HG02610 (cell line): ENCODE results near the gene SRGAP3.

ENCODE experiments used
- ATAC-seq: cut with Tn5 transposase; IDR thresholded peaks from one replicate; pipeline ENCODE4 v1.9.1; 2021; ENCODE audit warnings: mild to moderate bottlenecking, moderate library complexity; ENCODE audit not compliant: unreplicated experiment

SRGAP3 gene

DNA sequence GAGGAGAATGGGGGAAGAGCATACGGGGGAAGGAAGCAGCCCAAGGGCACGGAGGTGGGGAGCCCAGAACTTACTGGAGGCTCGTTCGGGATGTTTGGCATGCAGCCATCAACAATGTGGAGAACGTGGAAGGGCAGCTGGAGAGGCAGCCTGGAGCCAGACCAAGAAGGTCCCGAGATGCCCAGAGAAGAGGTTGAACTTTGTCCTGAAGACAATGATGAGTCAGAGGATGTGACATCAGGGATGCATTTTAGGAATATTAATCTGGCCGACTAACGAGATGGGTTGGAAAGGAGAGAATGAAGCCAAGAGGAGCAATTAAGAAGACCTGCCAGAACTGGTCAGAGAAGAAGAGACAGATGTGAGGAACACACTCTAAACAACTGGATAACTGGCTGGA, 98.2 kb downstream of the SRGAP3 start:
- no peak for ATAC-seq

DNA sequence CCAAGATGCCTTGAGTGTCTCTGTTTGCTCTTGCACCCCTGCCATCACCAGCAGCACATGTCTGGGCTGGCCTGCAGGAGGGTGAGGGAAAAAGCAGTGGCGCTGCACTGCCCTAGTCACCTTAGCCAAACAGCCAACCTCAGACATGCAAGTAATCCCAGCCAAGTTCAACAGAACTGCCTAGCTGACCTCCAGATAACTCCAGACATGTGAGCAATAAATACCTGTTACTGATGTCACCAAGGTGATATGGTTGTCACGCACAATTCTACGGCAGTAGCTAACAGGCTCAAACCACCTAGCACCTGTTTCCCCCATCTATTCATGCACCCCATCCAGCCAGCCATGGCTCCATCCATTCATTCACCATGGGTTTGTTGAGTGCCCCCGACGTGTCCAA, 99.9 kb downstream of the SRGAP3 start:
- no peak for ATAC-seq

DNA sequence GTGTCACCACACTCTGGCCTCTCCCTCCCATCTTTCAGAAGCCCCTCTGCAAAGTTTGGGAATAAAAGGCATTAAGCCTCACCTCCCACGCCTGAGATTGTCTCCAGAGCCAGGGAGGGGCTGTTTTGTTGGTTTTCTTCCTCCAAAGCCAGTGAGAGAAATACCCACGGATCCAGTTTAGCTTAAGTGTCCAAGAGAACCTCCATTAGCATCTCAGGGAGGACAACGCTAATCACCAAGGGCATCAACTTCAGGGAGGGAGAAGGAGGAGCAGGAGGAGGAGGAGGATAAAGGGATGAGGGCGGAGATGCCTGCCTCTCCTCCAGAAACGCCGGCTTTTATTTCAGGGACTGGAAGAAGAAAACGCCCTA, 101.6 kb downstream of the SRGAP3 start:
- ATAC-seq = no peak

DNA sequence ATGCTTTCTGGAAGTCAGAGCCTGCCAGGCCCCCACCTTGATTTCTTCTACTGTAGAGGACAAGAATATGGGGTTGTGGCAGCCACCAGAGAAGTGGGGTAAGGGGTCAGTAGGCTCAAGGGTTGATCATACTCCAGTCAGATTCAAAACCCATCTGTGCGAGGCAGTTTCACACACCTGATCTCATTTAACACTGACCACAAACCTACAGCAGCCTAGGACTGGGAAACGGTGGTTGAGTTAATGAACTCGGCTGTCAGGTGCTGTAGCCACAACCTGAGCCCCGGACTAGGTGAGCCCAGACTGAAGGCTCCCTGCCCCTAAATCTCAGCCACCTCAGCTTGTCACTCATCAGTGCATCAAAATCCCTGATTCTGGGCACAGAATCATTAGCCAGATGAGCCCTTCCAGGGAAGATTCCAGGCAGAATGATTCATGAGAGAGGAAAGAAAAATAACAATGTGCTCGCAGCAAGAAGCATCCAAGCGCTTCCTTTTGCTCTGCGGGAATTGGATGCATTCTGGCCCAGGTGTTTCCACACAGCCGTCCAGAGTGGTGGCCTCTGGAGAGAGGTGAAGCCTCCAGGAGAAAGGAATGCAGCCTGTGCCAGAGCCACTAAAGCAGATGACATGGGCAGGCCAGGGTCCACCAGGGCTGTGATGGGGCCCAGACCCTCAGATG, 102.1 kb downstream of the SRGAP3 start:
- ATAC-seq = peak; percentile 59

DNA sequence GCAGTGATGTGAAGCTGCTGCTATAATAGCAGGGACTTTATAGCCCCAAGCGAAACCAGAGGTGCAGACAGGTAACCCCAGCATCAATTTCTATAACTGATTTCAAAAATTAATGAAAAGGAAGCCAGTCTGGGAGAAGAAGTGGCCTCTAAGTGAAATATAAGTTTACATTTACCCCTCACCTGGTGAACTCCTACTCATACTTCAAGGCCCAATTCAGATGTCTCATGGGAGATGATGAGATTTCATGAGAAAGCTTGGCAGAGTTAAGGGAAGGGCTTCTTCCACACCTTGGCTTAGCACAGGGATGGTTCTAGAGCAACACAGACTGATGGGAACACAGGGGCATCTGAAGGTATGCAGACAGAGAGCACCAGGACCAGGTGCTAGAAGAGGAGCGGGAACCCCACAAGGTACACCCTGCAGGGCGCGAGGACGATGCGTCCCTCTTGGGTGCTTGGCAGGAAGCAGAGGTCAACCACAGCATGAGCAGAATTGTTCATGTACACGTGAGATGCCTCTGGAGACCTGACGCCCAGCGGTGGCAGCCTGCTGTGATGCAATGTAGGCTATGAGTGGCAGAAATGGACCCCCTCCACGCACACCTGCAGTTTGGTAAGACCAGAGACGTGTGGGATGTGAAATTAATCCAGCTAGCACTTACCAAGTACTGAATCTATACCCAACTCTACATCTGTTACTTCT, 102.9 kb downstream of the SRGAP3 start:
- ATAC-seq = peak; percentile 73

DNA sequence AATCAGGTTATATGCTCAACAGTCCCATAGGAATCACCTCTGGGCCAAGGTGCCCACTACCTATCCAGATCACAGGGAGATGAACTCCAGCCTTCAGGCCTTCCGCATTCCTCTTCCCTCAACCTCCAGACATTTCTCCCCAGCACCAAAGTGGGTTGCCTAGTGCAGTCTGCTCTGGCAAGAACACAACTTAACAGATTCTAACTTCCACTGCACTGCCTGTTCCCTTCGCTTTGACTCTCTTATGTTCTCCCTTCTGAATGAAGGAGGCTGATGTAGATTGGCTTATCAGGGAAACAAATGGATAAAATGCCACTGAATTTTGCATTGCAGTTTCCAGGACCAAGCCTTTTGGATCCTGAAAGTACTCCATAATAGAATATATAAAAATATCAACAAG, 106.3 kb downstream of the SRGAP3 start:
- no peak for ATAC-seq

DNA sequence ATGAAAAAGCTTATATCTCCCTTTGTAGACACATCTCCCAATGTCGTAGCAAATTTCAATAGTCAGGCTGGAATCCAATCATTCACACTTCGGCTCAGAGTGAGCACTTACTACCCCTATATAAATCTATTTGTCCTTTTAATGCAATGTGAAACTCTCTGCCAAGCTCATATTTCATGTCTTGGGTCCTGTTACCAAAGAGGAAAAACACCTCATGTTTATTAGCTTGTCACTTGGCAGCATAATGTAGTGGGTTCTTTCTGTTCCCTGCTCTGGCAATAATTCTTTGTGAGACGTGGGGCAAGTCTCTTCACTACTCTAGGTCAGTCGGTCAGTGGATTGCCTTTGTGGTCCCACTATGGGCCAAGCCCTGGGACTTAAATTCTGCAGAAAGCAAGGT, 107.1 kb downstream of the SRGAP3 start:
- no peak for ATAC-seq

DNA sequence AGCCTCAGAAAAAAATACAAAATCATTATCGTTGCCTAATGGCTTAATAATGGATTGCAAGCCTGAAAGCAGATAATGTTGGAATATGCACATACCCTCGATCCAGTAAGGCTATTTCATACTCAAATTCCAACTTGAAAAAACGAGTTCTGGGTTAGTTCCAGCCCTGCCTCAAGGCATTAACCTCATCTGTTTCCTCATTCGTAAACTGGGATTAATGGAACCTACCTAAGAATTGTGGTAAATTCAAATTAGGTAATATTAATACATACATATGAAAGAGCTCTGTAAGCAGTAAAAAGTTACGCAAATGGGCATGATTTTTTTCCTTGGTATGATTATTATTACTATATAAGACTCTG, 107.5 kb downstream of the SRGAP3 start:
- no peak for ATAC-seq

DNA sequence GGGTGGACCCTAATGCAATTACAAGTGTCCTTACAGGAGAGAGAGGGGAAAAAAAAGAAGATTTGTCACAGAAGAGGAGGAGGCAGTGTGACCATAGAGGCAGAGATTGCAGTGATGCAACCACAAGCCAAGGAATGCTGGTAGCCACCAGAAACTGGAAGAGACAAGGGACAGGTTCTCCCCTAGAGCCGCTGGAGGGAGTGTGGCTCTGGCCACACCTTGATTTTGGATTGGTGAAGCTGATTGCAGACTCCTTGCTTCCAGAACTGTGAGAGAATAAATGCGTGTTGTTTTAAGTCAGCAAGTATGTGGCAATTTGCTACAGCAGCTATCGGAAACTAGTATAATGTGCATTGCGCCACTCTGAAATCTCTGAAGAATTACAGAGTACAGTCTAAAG, 110.1 kb downstream of the SRGAP3 start:
- no peak for ATAC-seq

DNA sequence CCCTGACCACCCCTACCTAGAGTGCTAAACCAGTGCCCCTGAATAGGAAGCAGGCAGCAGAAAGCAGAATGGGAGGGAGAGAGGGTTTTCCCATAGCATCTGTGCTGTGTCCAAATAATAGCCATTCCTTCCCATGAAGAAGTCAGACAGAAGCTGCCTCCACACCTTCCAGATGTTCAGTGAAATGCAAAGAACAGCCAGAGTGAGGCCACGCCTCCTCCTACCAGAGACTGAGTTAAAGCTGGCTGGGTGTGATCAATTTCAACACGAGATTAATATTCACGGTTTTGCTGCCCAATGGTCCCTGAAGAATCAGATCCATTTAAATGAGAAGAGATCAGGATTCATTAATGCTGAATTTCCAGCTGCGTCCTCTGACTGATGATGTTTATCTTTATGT, 111.8 kb downstream of the SRGAP3 start:
- ATAC-seq = no peak

DNA sequence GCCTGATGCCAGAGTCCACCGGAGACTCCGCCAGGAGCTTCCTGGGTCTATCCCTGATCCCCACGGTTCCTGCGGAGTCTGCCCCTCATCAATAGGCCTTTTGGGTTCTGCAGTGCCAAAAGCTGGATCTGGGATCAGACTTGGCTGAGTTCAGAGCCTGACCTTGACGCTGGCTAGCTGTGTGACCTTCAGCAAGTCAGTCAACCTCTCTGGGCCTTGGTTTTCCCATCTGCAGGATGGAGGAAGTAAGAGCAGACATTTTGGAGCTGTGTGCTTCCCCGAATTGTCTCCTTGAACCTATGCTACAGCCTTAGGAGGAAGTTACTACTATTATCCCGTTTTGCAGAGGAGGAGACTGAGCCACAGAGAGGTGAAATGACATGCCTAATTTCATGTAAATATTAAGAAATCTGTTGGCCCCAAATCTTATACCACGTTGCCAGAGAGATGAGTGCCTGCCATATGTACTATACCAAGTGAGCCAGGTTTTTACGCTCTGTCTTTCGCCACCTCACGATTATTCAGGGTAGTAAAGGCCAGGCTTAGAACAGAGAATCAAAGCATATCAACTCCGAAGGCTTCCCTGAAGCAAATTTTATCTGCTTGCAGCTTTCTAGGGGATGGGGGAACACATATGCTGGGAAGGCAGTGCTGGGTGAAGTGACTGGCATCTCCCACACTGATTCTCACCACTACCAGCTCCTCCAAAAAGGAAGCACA, 112.5 kb downstream of the SRGAP3 start:
- ATAC-seq = no peak

DNA sequence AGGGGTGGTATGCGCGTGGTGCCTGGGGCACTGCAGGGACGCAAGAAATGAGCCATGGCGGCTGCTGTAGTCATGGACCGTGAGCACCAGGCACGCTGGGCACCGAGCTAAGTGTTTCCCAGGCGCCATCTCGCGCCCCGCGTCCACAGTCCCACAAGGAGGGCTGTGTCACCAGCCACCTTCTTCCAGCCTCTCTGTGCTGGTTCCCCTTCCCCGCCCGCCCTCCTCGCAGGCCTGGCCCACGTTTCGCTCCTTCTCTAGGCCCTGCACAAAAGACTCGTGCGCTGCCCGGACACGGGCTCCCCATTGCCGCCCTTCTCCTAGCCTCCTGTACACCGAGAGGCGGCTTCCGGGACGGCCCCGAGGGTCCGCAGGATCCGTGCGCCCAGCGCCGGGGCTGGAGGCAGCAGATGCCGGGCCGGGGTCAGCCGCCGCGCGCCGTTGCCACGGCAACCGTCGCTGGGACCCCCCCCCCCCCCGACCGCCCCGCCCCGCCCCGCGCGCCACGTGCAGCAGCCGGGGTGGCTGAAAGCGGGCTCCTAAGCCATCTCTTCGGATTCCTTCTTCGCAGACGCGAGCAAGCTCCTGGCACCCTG, 113.4 kb downstream of the SRGAP3 start:
- ATAC-seq = peak; percentile 44

DNA sequence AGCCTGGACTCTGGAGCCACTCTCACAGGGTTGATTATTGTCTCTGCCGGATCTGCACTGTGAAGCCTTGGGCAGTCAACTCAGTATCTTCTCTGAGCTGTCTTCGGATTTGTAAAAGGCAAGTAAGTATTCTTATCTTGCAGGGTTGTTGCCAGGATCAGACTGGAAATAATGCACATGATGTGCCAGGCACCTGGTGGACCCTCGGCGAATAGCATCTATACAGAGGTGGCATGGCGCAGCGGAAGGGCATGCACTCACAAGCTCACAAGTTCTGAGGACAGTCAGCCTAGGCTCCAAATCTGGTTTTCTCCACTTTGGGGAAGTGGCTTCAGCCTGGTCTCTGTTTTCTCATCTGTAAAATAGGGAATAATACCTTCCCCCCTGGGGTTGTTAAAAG, 113.9 kb downstream of the SRGAP3 start:
- no peak for ATAC-seq

DNA sequence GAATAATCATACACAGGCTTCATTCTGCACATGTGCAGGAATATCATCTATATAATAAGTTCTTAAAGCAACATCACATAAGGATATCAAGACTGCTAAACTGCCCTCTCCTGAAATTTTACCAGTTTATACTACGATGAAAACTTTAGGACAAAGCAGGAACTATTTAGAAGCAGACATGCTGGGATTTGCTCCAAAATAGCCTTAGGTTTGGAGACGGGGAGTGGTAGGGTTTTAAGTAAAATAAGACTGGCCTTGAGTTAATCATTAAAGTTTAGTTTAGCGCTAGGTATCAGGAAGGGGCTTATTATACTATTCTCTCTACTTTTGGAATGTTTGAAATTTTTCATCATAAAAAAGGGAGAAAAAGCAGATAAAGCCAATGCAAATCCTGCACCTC, 115.8 kb downstream of the SRGAP3 start:
- no peak for ATAC-seq

DNA sequence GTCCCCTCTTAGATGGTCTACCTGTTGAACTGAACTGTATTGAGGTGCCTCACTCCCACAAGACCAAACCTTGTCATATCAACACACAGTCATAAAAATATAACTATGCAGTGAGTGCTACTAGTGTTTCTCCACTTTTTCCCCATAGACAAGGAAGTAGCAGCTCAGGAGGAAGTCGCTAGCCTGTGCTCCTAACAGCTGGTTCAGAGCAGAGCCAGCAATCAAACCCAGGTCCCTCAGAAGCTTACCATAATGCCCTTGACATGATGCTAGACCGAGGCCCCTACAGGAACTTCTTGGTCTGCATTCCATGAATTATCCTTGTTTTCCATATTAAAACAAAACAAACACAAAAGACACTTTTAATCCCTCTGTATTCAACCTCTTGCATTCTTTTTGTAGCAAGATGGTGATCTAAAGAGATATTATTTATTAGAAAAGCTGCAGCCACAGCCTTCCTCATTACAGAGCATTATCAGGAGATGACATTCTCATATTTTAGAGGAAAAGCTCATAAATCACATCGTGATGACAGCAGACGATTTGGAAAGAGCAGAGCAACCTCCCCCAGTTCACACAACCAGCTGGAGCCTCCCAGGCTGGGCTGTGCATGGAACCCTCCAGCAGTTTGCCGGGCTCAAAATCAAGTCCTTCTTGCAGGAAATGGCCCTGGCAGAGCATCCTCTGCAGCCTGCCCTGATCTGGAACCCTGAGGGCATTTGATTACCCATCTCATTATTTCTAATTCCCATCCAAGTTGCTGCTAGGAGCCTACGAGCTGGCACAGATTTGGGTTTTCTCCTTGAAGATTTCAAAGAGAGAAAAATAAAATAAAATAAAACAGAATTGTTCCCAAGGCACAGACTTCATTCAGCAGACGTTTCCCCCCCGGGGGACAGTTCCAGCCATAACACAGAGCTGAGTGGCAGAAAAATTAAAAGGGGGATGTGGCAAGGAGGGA, 118.8 kb downstream of the SRGAP3 start:
- ATAC-seq = no peak

DNA sequence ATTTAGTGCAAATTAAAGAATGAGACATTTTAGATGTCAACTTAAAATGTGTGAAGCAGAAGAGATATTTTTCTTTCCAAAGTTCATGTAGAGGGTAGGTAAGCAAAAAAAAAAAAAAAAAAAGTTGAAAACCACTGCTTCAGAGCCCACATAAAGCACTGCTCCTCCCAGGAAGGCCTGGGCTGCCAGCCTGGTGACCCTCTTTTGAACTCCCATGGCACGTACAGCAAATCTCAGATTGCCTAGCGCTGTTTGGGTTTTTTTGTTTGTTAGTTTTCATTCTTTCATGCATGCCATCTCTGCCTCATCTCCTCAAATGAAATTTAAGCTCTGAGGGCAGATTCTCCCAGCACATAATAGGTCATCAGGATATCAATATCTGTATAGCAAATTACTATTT, 120.1 kb downstream of the SRGAP3 start:
- no peak for ATAC-seq

DNA sequence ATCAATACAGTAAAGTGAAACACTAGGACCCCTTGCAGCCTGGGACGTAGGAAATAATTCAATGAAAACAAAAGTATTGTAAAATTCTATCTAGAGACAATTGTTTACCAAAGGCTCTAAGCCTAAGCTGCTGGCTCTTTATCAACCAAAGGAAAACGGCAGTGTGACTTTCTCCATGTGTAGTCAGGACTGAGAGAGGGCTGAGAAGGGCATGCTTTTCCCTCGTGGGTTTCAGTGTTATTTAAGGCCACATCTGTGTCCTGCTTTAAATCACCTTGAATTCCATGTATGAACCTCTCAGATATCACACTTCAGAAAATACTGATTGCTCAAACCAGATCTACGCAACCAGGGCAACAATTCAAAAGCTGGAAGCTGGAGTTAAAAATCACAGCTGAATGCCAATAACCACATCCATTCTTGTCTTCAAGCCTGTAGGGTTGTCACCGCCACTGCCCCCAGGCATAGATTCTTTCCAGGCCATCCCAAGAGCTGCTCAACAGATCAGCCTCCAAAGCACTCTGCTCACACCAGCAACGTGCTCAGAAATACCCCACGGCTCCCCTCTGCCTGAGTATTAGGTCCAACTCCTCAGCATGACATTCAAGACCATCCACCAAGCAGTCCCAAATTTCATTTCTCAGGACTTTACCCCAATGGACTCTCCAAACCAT, 124.0 kb downstream of the SRGAP3 start:
- no peak for ATAC-seq

DNA sequence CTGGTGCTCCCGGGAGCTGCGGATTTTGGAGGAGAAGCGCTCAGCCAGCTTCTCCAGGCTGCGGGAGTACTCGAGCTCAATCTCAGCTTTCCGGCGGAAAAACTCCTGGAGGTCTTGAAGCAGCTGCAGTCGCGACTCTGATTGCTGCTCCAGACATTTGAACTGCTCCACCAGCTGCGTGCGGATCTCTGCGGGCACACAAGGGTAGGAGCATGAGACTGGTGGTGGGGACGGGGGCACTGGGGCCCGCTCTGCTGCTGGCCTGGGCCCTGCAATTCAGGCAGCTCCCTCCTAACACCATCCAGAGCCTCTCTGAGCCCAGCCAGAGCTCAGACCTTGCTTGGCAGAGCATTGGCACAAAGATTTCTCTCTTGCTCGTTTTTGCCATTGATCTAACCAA, 124.7 kb downstream of the SRGAP3 start:
- no peak for ATAC-seq

DNA sequence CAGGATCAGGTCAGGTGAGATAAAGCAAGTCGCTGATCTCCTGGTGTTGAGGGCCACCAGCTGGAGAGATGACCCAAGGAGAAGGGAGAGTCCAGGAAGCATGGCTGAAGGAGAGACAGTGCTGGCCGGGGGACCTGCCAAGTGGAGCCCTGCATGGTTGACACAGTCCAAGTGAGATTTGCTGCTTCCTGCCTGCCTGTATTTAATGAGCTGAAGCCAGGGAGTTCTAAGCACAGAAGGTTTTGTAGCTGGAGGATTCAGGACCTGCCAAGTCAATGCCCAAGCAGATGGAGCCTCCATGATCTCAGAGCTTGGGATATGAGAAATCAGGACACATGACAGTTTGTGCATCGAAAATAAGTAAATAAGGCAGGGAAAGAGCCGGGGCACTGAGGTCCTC, 125.6 kb downstream of the SRGAP3 start:
- ATAC-seq = no peak

DNA sequence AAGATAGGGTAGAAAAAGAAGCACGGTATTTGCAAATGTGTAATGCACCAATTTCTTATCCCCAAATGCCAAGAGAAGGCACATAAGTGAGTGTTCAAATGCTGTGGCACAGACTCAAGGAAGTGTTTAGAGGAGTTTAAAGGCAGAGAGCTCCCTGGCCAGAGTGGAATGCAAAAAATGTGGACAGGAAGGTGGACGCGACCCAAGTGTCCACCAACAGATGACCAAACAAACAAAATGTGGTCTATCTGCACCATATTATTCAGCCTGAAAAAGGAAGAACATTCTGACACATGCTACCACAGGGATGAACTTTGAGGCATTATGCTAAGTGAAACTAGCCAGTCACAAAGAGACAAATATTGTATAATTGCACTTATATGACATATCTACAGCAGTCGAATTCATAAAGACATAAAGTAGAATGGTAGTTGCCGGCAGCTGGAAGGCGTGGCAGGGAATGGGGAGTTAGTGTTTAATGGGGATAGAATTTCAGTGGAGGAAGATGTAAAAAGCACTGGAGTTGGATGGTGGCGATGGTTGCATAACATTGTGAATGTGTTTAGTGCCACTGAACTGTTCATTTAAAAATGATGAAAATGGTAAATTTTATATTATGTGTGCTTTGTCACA, 126.6 kb downstream of the SRGAP3 start:
- ATAC-seq = no peak
